GM21515 (cell line): ENCODE data around the gene GPC6.

Source experiments
- ATAC-seq: cut with Tn5 transposase; IDR thresholded peaks from one replicate; pipeline ENCODE4 v1.9.1; 2021; ENCODE audit not compliant: unreplicated experiment

Gene GPC6

GRCh38 chr13:93766719-93767118, 540.1 kb downstream of the GPC6 start:
- no peak for ATAC-seq

GRCh38 chr13:93767180-93767916, 540.7 kb downstream of the GPC6 start:
- no peak for ATAC-seq

- no peak for ATAC-seq
These were observed 541.4 kb downstream of the GPC6 start for GRCh38 chr13:93767917-93768409.

GRCh38 chr13:93769101-93769500, 542.5 kb downstream of the GPC6 start:
- no peak for ATAC-seq

- no peak for ATAC-seq
These were observed 543.0 kb downstream of the GPC6 start for GRCh38 chr13:93769607-93770006.

GRCh38 chr13:93771227-93771626, 544.6 kb downstream of the GPC6 start:
- ATAC-seq, result no peak

GRCh38 chr13:93771782-93772181, 545.2 kb downstream of the GPC6 start:
- no peak for ATAC-seq

GRCh38 chr13:93774506-93774905, 547.9 kb downstream of the GPC6 start:
- no peak for ATAC-seq

GRCh38 chr13:93775027-93775426, 548.4 kb downstream of the GPC6 start:
- ATAC-seq, result no peak

GRCh38 chr13:93775507-93776108, 549.0 kb downstream of the GPC6 start:
- no peak for ATAC-seq

GRCh38 chr13:93776936-93777335, 550.3 kb downstream of the GPC6 start:
- ATAC-seq, result no peak

- ATAC-seq, result no peak
These were observed 550.9 kb downstream of the GPC6 start for GRCh38 chr13:93777504-93777903.

- no peak for ATAC-seq
These were observed 551.9 kb downstream of the GPC6 start for GRCh38 chr13:93778548-93778947.

- ATAC-seq, result no peak
These were observed 557.6 kb downstream of the GPC6 start for GRCh38 chr13:93784191-93784590.

- ATAC-seq, result no peak
These were observed 560.4 kb downstream of the GPC6 start for GRCh38 chr13:93786846-93787489.

- ATAC-seq, result no peak
These were observed 561.8 kb downstream of the GPC6 start for GRCh38 chr13:93788456-93788855.

GRCh38 chr13:93789058-93789457, 562.5 kb downstream of the GPC6 start:
- ATAC-seq, result no peak

GRCh38 chr13:93794197-93794885, 567.7 kb downstream of the GPC6 start:
- peak; percentile 93 for ATAC-seq

- ATAC-seq, result peak; percentile 53
These were observed 570.9 kb downstream of the GPC6 start for GRCh38 chr13:93797463-93797862.

GRCh38 chr13:93800342-93800741, 573.7 kb downstream of the GPC6 start:
- ATAC-seq, result no peak

GRCh38 chr13:93805736-93806135, 579.1 kb downstream of the GPC6 start:
- ATAC-seq, result no peak
